K562 (cell line): ENCODE measurements around the gene RPL22. TPM values are rescaled to one million over a fixed set of nuclear protein-coding genes. Genes with fewer than 3 reads are reported as not detected.

ENCODE experiments used
- BCOR ChIP-seq: fragments of 450-650 bp; IDR thresholded peaks from 2 replicates; pipeline ENCODE4 v1.6.1; 2016
- ETS1 ChIP-seq: conservative IDR thresholded peaks from 2 replicates; pipeline ENCODE4 v1.6.1; 2011; ENCODE audit warnings: low read depth, mild to moderate bottlenecking, low read length; ENCODE audit not compliant: control insufficient read depth
- GABPA ChIP-seq: fragments of 200-800 bp; sonication (Bioruptor generic); conservative IDR thresholded peaks from 2 replicates; pipeline ENCODE4 v1.6.1; 2016; ENCODE audit warnings: low read depth, missing genetic modification characterization, missing compliant biosample characterization
- HNRNPL ChIP-seq: fragments of 200-400 bp; formaldehyde crosslinking; IDR thresholded peaks from 2 replicates; pipeline ENCODE4 v1.6.1; 2017; ENCODE audit warnings: low read depth, mild to moderate bottlenecking, low read length
- KAT7 ChIP-seq: sonication (generic); formaldehyde crosslinking; IDR thresholded peaks from 2 replicates; pipeline ENCODE4 v1.8.0; 2022; ENCODE audit warnings: missing genetic modification reagents, mild to moderate bottlenecking, borderline replicate concordance
- L3MBTL2 ChIP-seq: fragments of 450-650 bp; IDR thresholded peaks from 2 replicates; pipeline ENCODE4 v1.6.1; 2016; ENCODE audit warnings: mild to moderate bottlenecking, moderate library complexity
- PHF8 ChIP-seq: fragments of 200-600 bp; sonication (generic); IDR thresholded peaks from 2 replicates; pipeline ENCODE4 v1.6.1; 2012; ENCODE audit warnings: mixed run types, mild to moderate bottlenecking, inconsistent platforms, low read length, moderate library complexity, borderline replicate concordance
- POLR2AphosphoS5 ChIP-seq: IDR thresholded peaks from 2 replicates; pipeline ENCODE4 v1.6.1; 2011; ENCODE audit warnings: mild to moderate bottlenecking, low read depth, low read length, moderate library complexity; ENCODE audit not compliant: control insufficient read depth, insufficient read depth
- PRDM10 ChIP-seq: fragments of 450-650 bp; IDR thresholded peaks from 2 replicates; pipeline ENCODE4 v1.6.1; 2018; ENCODE audit not compliant: partially characterized antibody
- SUPT5H ChIP-seq: fragments of 450-650 bp; IDR thresholded peaks from 2 replicates; pipeline ENCODE4 v1.6.1; 2016
- VEZF1 ChIP-seq: fragments of 200-800 bp; sonication (Bioruptor generic); IDR thresholded peaks from 2 replicates; pipeline ENCODE4 v1.6.1; 2017; ENCODE audit warnings: missing genetic modification characterization, missing compliant biosample characterization
- ZBTB2 ChIP-seq: fragments of 450-650 bp; IDR thresholded peaks from 2 replicates; pipeline ENCODE4 v1.6.1; 2016; ENCODE audit warnings: antibody characterized with exemption
- ZBTB33 ChIP-seq: sonication (generic); formaldehyde crosslinking; IDR thresholded peaks from 2 replicates; pipeline ENCODE4 v1.8.1; 2023; ENCODE audit warnings: mild to moderate bottlenecking, missing genetic modification reagents
- ZEB2 ChIP-seq: fragments of 450-650 bp; IDR thresholded peaks from 2 replicates; pipeline ENCODE4 v1.6.1; 2016
- ZNF280A ChIP-seq: fragments of 450-650 bp; IDR thresholded peaks from 2 replicates; pipeline ENCODE4 v1.6.1; 2018; ENCODE audit warnings: mild to moderate bottlenecking, low read depth; ENCODE audit not compliant: partially characterized antibody
- polyA plus RNA-seq, 8 experiments: library from polyadenylated mRNA; depleted of rRNA in 4 of 8; stranded (reverse) in 5 of 8; unstranded in 3 of 8; fragments of >200 nt; fragmentation: Nextera tagmentation in 2 of 8; fragmentation: Illumina TruSeq in 1 of 8; extraction: Ambion mirVana in 2 of 8; extraction: Trizol in 1 of 8; gene quantifications; 2 replicates each; pipeline versions ENCODE4 v1.2.1 to v1.2.3, GENCODE V29; 2011 to 2014; ENCODE audit warnings: inconsistent platforms in 1 of 8, missing spikeins in 1 of 8
- total RNA-seq, 7 experiments: library from RNA; depleted of rRNA in 6 of 7; stranded (reverse); fragments of >200 nt in 6 of 7; fragmentation: Illumina TruSeq in 2 of 7; extraction: Trizol in 2 of 7; gene quantifications; 2 replicates each; pipeline versions ENCODE4 v1.2.1 to v1.2.3, GENCODE V29; 2011 to 2021; ENCODE audit warnings: low replicate concordance in 1 of 7

RPL22 gene
- total and polyA plus RNA-seq, 9 of the 15 experiments (the other 6 are each of a cell fraction or from before 2014, with no cell fraction given), result 467 to 1,165 (median 607) TPM

- TF ChIP-seq POLR2AphosphoS5 (peak; percentile 40; the same call in 1 of the 2 replicates), PHF8 (peak; percentile 73; the same call in 1 of the 2 replicates), HNRNPL (peak; percentile 85; the same call in 1 of the 2 replicates), BCOR (peak; percentile 38; the same call in 1 of the 2 replicates), ZNF280A (no peak), VEZF1 (CRISPR knock-in tag) (peak; percentile 40; the same call in 1 of the 2 replicates), ZEB2 (no peak), GABPA (tag) (peak; percentile 65), ETS1 (peak; percentile 23; the same call in 1 of the 2 replicates), SUPT5H (peak; percentile 76), PRDM10 (no peak), KAT7 (CRISPR knock-in tag) (no peak), ZBTB2 (peak; percentile 43; the same call in 1 of the 2 replicates), L3MBTL2 (peak; percentile 43; the same call in 1 of the 2 replicates), ZBTB33 (CRISPR knock-in tag) (peak; percentile 85)
These were observed 6.6 kb upstream of the RPL22 start, which contains the start of gene RNF207 (continued) for GRCh38 chr1:6205849-6206519.
